ENCODE measurements around the gene ZNF606. TPM values are rescaled to one million over a fixed set of nuclear protein-coding genes. Genes with fewer than 3 reads are reported as not detected.
"Not testable (repeated sequence)": the region's sequence is repeated elsewhere in the genome, so short reads cannot be mapped to it uniquely, and the experiment has no call there.

The ZNF606 gene
- total RNA-seq, 1 donor from 2014 or later = 32.9 TPM

DNA sequence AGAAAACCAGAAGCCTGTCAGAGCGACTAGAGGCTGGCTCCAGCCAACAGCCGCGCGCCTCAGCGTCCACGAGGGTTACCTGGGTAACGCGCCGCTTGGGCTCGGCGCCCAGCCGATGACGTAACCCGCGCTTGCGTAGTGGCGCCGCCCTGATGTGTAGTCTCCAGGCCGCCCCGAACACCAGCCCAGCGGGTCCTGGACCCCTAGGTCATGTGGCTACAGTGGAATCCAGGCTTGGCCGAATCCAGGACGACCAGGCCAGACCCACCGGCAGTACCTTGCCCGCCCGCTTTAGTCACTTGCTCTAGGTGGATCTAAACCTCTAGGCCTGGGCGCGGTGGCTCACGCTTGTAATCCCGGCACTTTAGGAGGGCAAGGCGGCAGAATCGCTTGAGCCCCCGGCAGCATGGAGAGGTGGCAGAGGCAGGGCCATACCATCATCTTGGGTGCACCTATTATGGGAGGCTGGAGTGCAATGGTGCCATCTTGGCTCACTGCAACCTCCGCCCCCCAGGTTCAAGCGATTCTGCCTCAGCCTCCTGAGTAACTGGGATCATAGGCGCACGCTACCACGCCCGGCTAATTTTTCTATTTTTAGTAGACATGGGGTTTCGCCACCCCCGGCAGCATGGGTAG, 7.2 kb upstream of the ZNF606 start:
- TF ChIP-seq, protein P1, sequence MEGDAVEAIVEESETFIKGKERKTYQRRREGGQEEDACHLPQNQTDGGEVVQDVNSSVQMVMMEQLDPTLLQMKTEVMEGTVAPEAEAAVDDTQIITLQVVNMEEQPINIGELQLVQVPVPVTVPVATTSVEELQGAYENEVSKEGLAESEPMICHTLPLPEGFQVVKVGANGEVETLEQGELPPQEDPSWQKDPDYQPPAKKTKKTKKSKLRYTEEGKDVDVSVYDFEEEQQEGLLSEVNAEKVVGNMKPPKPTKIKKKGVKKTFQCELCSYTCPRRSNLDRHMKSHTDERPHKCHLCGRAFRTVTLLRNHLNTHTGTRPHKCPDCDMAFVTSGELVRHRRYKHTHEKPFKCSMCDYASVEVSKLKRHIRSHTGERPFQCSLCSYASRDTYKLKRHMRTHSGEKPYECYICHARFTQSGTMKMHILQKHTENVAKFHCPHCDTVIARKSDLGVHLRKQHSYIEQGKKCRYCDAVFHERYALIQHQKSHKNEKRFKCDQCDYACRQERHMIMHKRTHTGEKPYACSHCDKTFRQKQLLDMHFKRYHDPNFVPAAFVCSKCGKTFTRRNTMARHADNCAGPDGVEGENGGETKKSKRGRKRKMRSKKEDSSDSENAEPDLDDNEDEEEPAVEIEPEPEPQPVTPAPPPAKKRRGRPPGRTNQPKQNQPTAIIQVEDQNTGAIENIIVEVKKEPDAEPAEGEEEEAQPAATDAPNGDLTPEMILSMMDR (IDR thresholded peaks at IDR 0.05) = no peak
- Mint-ChIP-seq H3K36me3 (ENCODE audit: low read depth) (peaks cover 39% of the 10 kb centered on the region), H3K4me1 (peaks cover 4% of the 10 kb centered on the region), H3K27ac (peak overlapping the region; percentile 72), H3K9me3 (peaks cover 33% of the 10 kb centered on the region), H3K27me3 (peaks cover under 1% of the 10 kb centered on the region), H3K4me3 (peak overlapping the region; percentile 82)
- intact Hi-C loops (cut with micrococcal nuclease) = loop anchor here (5.0 to 10.0 kb wide), 2 partner anchors 295 to 602 kb away; partner anchors contain the start of gene ERVK3-1
- DNase-seq = peak; percentile 69
- CTCF ChIA-PET = no interaction called here
- peak; percentile 93 for ATAC-seq (ENCODE audit: low read depth)
- POLR2A ChIA-PET = no interaction called here

DNA sequence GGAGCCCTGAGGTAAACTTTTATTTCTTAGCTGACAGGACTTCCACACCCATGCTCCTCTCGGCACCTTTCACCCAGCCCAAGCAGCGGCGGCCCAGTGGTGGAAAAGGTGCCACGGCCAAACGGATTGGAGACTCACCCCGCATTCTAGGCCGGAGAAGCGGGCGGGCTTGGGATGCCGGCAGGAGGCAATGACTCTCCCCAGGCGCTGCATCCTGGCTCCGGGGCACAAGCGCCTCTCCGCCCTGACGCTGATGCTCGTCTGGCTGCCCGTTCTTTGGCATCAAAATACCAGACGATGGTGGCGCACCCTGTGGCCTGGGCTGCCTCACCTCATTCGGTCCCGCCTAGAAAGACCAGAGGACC, 6.7 kb upstream of the ZNF606 start:
- intact Hi-C loops (cut with micrococcal nuclease) = loop anchor here (5.0 to 10.0 kb wide), 2 partner anchors 296 to 602 kb away; partner anchors contain the start of gene ERVK3-1
- CTCF ChIA-PET = no interaction called here
- H3K4me3 Mint-ChIP-seq = peak overlapping the region; percentile 82
- TF ChIP-seq, protein P1 (IDR thresholded peaks at IDR 0.05) = no peak
- H3K4me1 Mint-ChIP-seq = peaks cover 9% of the 10 kb centered on the region
- peak overlapping the region; percentile 41 for H3K27ac Mint-ChIP-seq
- DNase-seq (no peak), ATAC-seq (ENCODE audit: low read depth) (no peak)
- POLR2A ChIA-PET = no interaction called here
- H3K27me3 Mint-ChIP-seq = no peaks in the 10 kb centered on the region
- peaks cover 44% of the 10 kb centered on the region for H3K36me3 Mint-ChIP-seq (ENCODE audit: low read depth)
- peaks cover 38% of the 10 kb centered on the region for H3K9me3 Mint-ChIP-seq

DNA sequence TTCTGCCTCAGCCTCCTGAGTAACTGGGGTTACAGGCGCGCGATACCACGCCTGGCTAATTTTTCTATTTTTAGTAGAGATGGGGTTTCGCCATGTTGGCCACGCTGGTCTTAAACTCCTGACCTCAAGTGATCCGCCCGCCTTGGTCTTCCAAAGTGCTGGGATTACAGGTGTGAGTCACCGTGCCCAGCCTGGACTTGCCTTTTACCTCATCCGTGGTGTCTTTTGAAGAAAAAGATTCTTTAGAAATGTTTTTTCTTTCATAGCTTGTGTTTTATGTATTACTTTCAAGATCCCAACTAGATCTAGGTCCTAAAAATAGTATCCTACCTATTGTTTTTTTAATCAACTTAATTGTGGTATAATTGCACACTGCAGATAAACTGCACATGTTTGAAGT, 6.3 kb upstream of the ZNF606 start:
- POLR2A ChIA-PET; ATAC-seq (ENCODE audit: low read depth); H3K27me3 Mint-ChIP-seq; DNase-seq; CTCF ChIA-PET: not testable (repeated sequence)
- Mint-ChIP-seq H3K4me1 (peaks cover 13% of the 10 kb centered on the region), H3K9me3 (peaks cover 42% of the 10 kb centered on the region), H3K4me3 (peak overlapping the region; percentile 82), H3K27ac (peak overlapping the region; percentile 41), H3K36me3 (ENCODE audit: low read depth) (peaks cover 48% of the 10 kb centered on the region)
- intact Hi-C loops (cut with micrococcal nuclease) = loop anchor here (5.0 to 10.0 kb wide), 2 partner anchors 296 to 602 kb away; partner anchors contain the start of gene ERVK3-1

DNA sequence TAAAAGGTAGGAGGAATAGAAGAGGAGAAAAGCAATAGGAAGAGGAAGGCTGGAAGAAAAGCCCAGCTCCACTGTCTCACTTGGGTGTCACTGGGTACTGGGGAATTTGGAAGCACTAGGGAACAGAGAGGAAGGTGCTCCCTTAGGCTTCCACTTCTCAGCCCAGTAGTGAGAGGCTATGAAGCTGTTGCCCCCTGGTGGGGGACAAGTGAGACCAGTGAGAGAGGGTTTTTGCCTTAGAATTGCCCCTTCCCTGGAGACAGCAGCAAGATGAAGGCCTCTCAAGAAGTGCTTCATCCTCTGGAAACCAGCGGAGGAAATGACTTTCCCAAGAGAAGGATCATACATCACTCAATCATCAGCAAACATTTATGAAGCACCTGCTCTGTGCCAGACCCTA, 4.7 kb upstream of the ZNF606 start:
- DNase-seq = no peak
- intact Hi-C loops (cut with micrococcal nuclease) = loop anchor here (5.0 to 10.0 kb wide), 2 partner anchors 298 to 600 kb away; partner anchors contain the start of gene ERVK3-1
- TF ChIP-seq, protein P1 (IDR thresholded peaks at IDR 0.05) = no peak
- ChIA-PET POLR2A (interaction anchor here (0.6 kb wide), 1 partner anchor 583 kb away, joined by 5 read pairs; no protein-coding TSS in a partner anchor), CTCF (no interaction called here)
- no peak overlapping the region for H3K27ac Mint-ChIP-seq
- no peak overlapping the region for H3K4me3 Mint-ChIP-seq
- H3K36me3 Mint-ChIP-seq (ENCODE audit: low read depth) = peaks cover 58% of the 10 kb centered on the region
- no peaks in the 10 kb centered on the region for H3K27me3 Mint-ChIP-seq
- peaks cover 37% of the 10 kb centered on the region for H3K9me3 Mint-ChIP-seq
- ATAC-seq (ENCODE audit: low read depth) = no peak
- peaks cover 23% of the 10 kb centered on the region for H3K4me1 Mint-ChIP-seq

DNA sequence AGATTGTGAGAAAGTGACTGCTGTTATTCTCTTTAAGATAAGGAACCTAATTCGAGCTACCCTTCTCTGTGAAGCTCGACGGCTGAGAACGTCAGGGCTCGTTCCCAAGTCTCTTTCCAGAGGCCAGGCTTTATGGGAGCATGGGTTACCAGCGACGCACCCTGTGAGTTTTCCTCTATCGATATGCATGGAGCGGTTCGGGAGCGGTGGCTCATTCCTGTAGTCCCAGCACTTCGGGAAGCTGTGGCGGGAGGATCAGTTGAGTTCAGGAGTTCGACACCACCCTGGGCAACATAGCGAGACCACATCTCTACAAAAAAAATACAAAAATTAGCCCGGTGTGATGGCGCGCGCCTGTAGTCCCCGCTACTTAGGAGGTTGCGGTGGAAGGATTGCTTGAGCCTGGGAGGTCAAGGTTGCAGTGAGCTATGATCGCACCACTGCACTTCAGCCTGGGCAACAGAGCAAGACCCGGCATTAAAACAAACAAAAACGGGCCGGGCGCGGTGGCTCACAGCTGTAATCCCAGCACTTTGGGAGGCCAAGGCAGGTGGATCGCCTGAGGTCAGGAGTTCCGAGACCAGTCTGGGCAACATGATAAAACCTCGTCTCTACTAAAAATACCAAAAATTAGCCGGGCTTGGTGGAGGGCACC, 681 bp upstream of the ZNF606 start:
- peak overlapping the region; percentile 88 for H3K4me3 Mint-ChIP-seq
- intact Hi-C loops (cut with micrococcal nuclease) = loop anchor here (2.0 to 10.0 kb wide), 4 partner anchors 56 to 321 kb away; partner anchors contain the start of genes ERVK3-1, ZNF135, ZNF551 and ZSCAN18
- H3K9me3 Mint-ChIP-seq = peaks cover 39% of the 10 kb centered on the region
- TF ChIP-seq, protein P1 (IDR thresholded peaks at IDR 0.05) = no peak
- H3K27ac Mint-ChIP-seq = peak overlapping the region; percentile 87
- H3K27me3 Mint-ChIP-seq = no peaks in the 10 kb centered on the region
- H3K36me3 Mint-ChIP-seq (ENCODE audit: low read depth) = peaks cover 84% of the 10 kb centered on the region
- ChIA-PET CTCF (no interaction called here), POLR2A (interaction anchor here (0.6 to 3.8 kb wide), 28 partner anchors 19 to 1862 kb away, joined by 3 to 41 read pairs (median 5); partner anchors contain the start of genes ZBTB45, ZIK1, ZNF135 and ZNF211)
- no peak for DNase-seq
- no peak for ATAC-seq (ENCODE audit: low read depth)
- peaks cover 38% of the 10 kb centered on the region for H3K4me1 Mint-ChIP-seq
